Testis (tissue), 3 donors: ENCODE results near the gene KCNN3. TPM values are rescaled to one million over a fixed set of nuclear protein-coding genes. Genes with fewer than 3 reads are reported as not detected.
A peak's percentile ranks its signal among the peaks of the same experiment; 100 is the strongest.

Experiments
- DNase-seq: peaks from one replicate; pipeline ENCODE4 v3.0.0-alpha.2; 2019
- H3K27ac ChIP-seq, 2 donors: fragments of 200-600 bp; sonication (generic); one replicate each; pipeline ENCODE4 v1.5.1; 2019
- H3K27me3 ChIP-seq: fragments of 200-600 bp; sonication (generic); one replicate; pipeline ENCODE4 v1.5.1; 2019
- H3K36me3 ChIP-seq: fragments of 200-600 bp; sonication (generic); one replicate; pipeline ENCODE4 v1.5.1; 2017; ENCODE audit warnings: low read depth; ENCODE audit errors: missing control alignments
- H3K4me1 ChIP-seq: fragments of 200-600 bp; sonication (generic); one replicate; pipeline ENCODE4 v1.5.1; 2019
- H3K4me3 ChIP-seq, 2 donors: fragments of 200-600 bp; sonication (generic); one replicate each; pipeline ENCODE4 v1.5.1; 2017 to 2019
- H3K9me3 ChIP-seq: fragments of 200-600 bp; sonication (generic); one replicate; pipeline ENCODE4 v1.5.1; 2017
- CTCF ChIP-seq, 3 experiments: fragments of 450-650 bp in 2 of 3; fragments of 200-600 bp in 1 of 3; sonication (generic) in 1 of 3; IDR thresholded peaks; one replicate each; pipeline ENCODE4 v1.5.1; 2016 to 2019; ENCODE audit warnings: antibody characterized with exemption in 3 of 3, mild to moderate bottlenecking in 2 of 3, moderate library complexity in 1 of 3
- POLR2A ChIP-seq: fragments of 450-650 bp; IDR thresholded peaks from one replicate; pipeline ENCODE4 v1.6.1; 2017; ENCODE audit warnings: antibody characterized with exemption, mild to moderate bottlenecking, moderate library complexity
- WGBS, 2 donors: methylation state at CpG; one replicate each; pipeline ENCODE4 v1.1.5; 2018; 5-methylcytosine and 5-hydroxymethylcytosine counted together
- intact Hi-C: fragments of 100-400 bp; cut with DNase I; formaldehyde crosslinking; loops from one replicate; pipeline ENCODE4 v1.15.1; 2023; ENCODE audit warnings: low total_unique reads
- polyA plus RNA-seq: library from polyadenylated mRNA; stranded (reverse); fragments of 350-450 nt; fragmentation: Illumina TruSeq; extraction: RNeasy Lipid Tissue Mini Kit (QIAGEN cat#74804); gene quantifications from one replicate; pipeline ENCODE4 v1.2.3, GENCODE V29; 2014; ENCODE audit warnings: low read depth, low replicate concordance; ENCODE audit not compliant: insufficient read depth
- total RNA-seq, 2 donors: library from RNA; depleted of rRNA; stranded (reverse); fragments of >200 nt; gene quantifications; one replicate each; pipeline ENCODE4 v1.2.3, GENCODE V29; 2016

The KCNN3 gene
- total and polyA plus RNA-seq, 3 donors from 2014 or later = 0.24 to 0.78 (median 0.56) TPM

DNA sequence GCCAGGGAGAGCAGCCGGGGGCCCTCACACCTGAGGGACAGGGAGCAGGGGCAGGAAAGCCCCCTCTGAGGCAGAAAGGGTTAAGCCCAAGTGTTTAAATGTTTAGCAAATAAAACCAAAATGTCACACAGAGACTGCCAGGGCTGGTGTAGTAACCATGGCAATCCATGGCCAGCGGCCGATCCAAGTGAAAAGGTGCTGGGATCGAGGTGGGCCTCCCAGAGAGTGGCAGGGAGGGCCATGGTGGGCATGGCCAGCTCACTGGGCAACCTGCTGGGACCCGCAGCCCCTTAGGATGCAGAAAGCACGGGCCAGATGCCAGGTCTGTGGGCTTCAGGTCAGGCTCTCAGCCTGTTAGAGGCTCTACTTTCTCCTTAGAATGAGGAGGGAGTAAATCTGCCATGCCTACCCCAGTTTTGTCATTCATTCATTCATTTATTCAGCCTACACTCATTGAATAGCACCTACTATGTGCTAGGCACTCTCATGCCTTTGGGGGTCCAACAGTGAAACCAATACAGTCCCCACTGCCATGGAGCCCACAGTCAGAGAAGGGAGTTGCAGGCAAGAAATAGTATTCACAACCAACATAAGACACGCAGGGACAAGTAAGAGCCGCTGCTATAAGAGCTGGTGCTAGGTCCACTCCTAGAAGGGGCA, 56.1 kb downstream of the KCNN3 start:
- no peak for DNase-seq
- no peak overlapping the region for H3K27ac ChIP-seq
- 86 to 87% methylated on average over 8 of the region's 8 CpGs for WGBS, 2 donors

DNA sequence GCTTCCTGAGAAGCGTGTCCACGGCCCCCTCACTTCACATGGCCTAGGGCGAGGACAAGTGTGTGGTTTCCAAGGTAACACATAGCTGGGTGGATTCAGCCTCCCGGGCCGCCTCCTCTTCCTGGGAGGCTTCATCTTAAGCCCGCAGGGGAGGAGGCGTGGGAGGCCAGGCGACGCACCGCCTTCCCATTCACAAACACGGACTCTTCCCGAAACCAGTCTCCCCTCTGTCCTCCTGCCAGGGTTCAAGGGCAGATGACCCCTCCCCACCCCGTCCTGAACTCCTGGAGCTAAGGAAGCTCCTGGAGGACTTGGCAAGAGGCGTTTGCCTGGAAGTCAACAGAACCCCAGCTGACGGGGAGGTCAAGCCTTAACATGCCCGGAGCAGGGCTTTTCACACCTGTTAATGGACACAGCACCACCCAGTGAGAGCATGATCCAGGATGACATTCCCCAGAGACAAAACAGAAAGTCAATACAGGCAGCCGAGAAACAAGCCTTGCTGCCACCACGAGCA, 56.7 kb downstream of the KCNN3 start:
- H3K4me1 ChIP-seq = peaks cover 8% of the 10 kb centered on the region
- no peak overlapping the region for H3K27ac ChIP-seq
- no peaks in the 10 kb centered on the region for H3K9me3 ChIP-seq
- WGBS, 2 donors = 43 to 52% methylated on average over 16 to 18 of the region's 18 CpGs
- intact Hi-C loops = no loop called here
- no peaks in the 10 kb centered on the region for H3K27me3 ChIP-seq
- H3K36me3 ChIP-seq = no peaks in the 10 kb centered on the region
- peak; percentile 26 for DNase-seq
- no peak overlapping the region for H3K4me3 ChIP-seq
- TF ChIP-seq POLR2A (no peak), CTCF (IDR thresholded peaks at IDR 0.05) (no peak)

More for the DNA sequence above, 56.1 kb downstream of the KCNN3 start:
- TF ChIP-seq POLR2A = no peak
- TF ChIP-seq CTCF (IDR thresholded peaks at IDR 0.05) = no peak
- Histone ChIP-seq H3K9me3 (no peaks in the 10 kb centered on the region), H3K4me3 (no peak overlapping the region), H3K36me3 (no peaks in the 10 kb centered on the region), H3K27me3 (no peaks in the 10 kb centered on the region), H3K4me1 (peaks cover 8% of the 10 kb centered on the region)
- intact Hi-C loops = no loop called here

DNA sequence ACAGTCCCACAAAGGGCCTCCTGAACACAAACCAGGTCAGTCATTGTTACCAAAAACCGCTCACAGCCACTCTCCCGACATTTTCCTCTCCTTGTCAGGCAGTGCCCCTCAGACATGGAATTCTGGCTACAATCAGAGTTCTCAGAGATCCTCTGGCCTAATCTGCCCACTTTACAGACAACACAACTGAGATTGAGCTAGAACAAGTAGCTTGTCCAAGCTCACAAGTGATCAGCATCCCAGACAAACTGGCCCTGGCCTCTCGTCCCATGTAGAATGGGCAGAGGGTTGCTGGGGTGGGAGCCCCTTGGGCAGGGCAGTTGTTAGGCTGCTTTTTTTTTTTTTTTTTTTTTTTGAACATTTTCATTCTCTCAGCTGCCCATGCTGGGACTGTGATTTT, 57.2 kb downstream of the KCNN3 start:
- DNase-seq = no peak
- H3K4me3 ChIP-seq = no peak overlapping the region
- H3K36me3 ChIP-seq = no peaks in the 10 kb centered on the region
- WGBS, 2 donors = 82 to 86% methylated on average over 3 of the region's 3 CpGs
- H3K4me1 ChIP-seq = peaks cover 8% of the 10 kb centered on the region
- no peak for TF ChIP-seq POLR2A
- intact Hi-C loops = no loop called here
- no peaks in the 10 kb centered on the region for H3K27me3 ChIP-seq
- no peaks in the 10 kb centered on the region for H3K9me3 ChIP-seq
- H3K27ac ChIP-seq = no peak overlapping the region

- H3K36me3 ChIP-seq = no peaks in the 10 kb centered on the region
- intact Hi-C loops = no loop called here
- DNase-seq = no peak
- WGBS, 2 donors = 83 to 100% methylated on average over 1 of the region's 1 CpG
- H3K4me3 ChIP-seq = no peak overlapping the region
- H3K9me3 ChIP-seq = no peaks in the 10 kb centered on the region
- H3K4me1 ChIP-seq = peaks cover 8% of the 10 kb centered on the region
- H3K27me3 ChIP-seq = no peaks in the 10 kb centered on the region
- H3K27ac ChIP-seq = no peak overlapping the region
- TF ChIP-seq CTCF (IDR thresholded peaks at IDR 0.05) (no peak), POLR2A (no peak)
Measured at GRCh38 chr1:154810571-154810970, 59.5 kb downstream of the KCNN3 start.

GRCh38 chr1:154809436-154810413, 60.4 kb downstream of the KCNN3 start:
- Histone ChIP-seq H3K9me3 (no peaks in the 10 kb centered on the region), H3K27me3 (no peaks in the 10 kb centered on the region), H3K36me3 (no peaks in the 10 kb centered on the region), H3K4me1 (peaks cover 8% of the 10 kb centered on the region), H3K27ac (no peak overlapping the region), H3K4me3 (no peak overlapping the region)
- no peak for DNase-seq
- intact Hi-C loops = no loop called here
- 74 to 78% methylated on average over 7 of the region's 7 CpGs for WGBS, 2 donors
- TF ChIP-seq CTCF (IDR thresholded peaks at IDR 0.05) (no peak), POLR2A (no peak)
